MG63 (cell line): Measurements from ENCODE around the gene CLSTN2. TPM values are rescaled to one million over a fixed set of nuclear protein-coding genes. Genes with fewer than 3 reads are reported as not detected.

Source experiments
- DNase-seq: peaks from one replicate; pipeline ENCODE4 v3.0.0-alpha.2; 2020
- H3K27me3 ChIP-seq: fragments of 250-450 bp; sonication (Bioruptor Pico); 2 replicates; pipeline ENCODE4 v1.5.1; 2020; ENCODE audit warnings: mild to moderate bottlenecking, moderate library complexity
- H3K36me3 ChIP-seq: fragments of 250-450 bp; sonication (Bioruptor Pico); 2 replicates; pipeline ENCODE4 v1.5.1; 2020; ENCODE audit warnings: mild to moderate bottlenecking, moderate library complexity
- H3K4me3 ChIP-seq: fragments of 250-450 bp; sonication (Bioruptor Pico); 2 replicates; pipeline ENCODE4 v1.5.1; 2020; ENCODE audit warnings: mild to moderate bottlenecking, moderate library complexity
- H3K9me3 ChIP-seq: fragments of 250-450 bp; sonication (Bioruptor Pico); 2 replicates; pipeline ENCODE4 v1.5.1; 2020; ENCODE audit warnings: mild to moderate bottlenecking, moderate library complexity
- total RNA-seq: library from RNA; depleted of rRNA; stranded (reverse); fragments of >200 nt; shearing (Covaris generic); gene quantifications from 2 replicates; pipeline ENCODE4 v1.2.3, GENCODE V29; 2014; ENCODE audit warnings: low replicate concordance

CLSTN2 gene
- total RNA-seq, 1 experiment from 2014 or later: 1.7 TPM

DNA sequence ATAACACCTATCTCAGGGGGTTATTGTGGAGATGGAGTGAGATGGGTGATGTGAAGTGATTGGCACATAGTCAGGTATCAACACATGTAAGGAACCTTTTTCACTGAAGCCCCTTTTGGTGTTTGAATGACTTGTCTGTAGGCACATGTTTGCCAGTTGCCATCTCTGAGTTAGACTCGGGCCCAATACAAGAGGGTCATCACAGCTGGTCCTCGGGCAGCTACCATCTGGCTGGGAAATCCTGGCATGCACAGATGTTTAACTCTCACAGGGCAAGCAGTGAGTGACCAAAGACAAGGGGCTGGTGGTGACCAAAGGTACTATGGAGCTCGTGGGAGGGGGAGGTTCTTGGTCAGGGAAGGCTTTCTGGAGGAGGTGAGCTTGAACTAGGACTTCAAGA is 118.8 kb downstream of the CLSTN2 start:
- Histone ChIP-seq H3K36me3 (no peaks in the 10 kb centered on the region), H3K9me3 (no peaks in the 10 kb centered on the region), H3K27me3 (peaks cover 2% of the 10 kb centered on the region; the same call in 1 of the 2 replicates), H3K4me3 (no peak overlapping the region)
- no peak for DNase-seq

DNA sequence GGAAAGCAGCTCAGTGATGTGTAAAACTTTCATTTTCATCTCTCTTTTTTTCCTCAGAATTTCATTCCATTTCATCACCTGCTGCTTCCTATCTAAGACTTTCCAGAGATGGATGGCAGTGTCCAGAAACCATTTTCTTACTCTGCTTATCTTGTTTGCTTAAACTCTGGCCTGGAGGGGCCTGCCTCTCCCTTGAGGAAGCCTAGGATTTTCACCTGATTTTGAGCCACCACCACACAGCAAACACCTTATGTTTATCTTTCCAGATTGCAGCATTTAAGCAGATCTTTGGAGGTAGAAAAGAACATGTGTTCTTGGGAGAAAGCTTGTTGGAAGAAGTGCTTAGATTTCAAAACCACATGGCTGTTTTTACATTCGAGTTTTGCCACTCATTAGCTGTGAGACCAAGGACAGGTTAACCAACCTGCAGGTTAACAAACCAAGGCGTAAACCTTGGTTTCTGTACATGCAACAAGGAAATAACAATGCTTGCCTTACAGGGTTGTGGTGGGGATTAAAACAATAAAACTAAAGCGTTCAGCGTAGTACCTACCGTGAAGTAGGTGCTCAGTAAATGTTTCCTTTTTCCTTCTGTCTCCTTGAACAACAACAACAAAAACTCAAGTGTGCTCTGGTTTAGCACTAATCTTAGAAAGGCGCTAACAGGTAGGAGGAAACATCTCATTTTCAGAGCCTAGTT is 120.3 kb downstream of the CLSTN2 start:
- Histone ChIP-seq H3K4me3 (no peak overlapping the region), H3K9me3 (no peaks in the 10 kb centered on the region), H3K36me3 (no peaks in the 10 kb centered on the region), H3K27me3 (0 out of 2 replicates have a peak, but pooled peaks cover 2% of the 10 kb centered on the region)
- no peak for DNase-seq

DNA sequence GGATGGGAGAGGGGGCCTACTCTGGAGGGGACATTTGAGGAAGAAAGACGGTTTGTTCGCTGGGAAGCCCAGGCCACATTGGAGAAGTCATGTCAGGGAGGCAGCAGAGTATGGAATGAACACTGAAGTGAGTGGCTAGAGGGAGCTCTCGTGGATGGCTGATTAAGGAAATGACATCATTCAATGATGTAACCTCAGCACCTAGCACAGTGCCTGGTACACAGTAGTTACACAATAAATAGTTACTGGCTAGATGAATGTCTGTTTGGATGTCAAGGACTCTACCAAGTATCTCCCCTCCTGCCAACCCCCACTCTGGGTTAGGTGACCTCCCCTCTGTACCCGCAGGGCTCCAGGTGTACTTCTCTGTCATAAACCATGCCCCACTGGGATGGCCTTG is 121.1 kb downstream of the CLSTN2 start:
- Histone ChIP-seq H3K4me3 (no peak overlapping the region), H3K27me3 (0 out of 2 replicates have a peak, but pooled peaks cover 2% of the 10 kb centered on the region), H3K36me3 (no peaks in the 10 kb centered on the region), H3K9me3 (no peaks in the 10 kb centered on the region)
- no peak for DNase-seq

DNA sequence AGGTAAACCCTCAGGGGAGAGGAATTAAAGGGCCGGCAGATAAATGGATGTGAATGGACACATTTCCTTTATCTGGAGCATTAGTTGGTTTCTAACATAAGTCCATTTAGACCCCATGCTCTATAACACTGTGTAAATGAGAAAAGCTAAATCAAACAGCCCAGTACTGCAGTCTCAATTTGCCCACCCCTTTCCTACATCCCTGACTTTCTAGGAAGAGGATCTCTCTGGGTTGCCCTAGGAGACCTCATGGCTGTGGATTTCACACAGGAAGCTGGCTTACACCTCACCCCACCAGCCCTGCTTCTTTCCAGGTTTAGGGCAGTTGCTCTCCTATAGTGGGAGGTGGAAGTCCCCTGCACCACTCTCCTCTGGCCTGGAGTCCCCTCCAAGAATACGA is 126.2 kb downstream of the CLSTN2 start:
- H3K27me3 ChIP-seq: 0 out of 2 replicates have a peak, but pooled peaks cover 2% of the 10 kb centered on the region
- DNase-seq: no peak

DNA sequence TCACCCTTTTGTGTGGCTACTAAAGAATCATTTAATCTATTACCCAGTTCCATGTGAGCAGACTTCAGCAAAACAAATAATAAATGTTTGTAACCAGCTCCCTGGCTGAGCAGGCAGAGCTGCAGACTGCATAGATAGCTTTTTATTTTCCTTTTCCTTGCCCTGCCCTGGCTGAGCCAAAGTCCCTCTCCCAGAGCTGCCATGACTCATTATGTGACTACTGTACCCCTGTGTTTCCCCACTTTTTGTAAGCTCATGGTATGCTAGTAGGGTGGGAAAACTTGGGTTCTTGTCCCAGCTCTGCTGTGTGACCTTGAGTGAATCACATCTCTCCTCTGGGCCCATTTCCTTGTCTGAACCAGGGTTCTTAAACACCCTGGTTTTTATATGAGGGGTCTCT is 127.5 kb downstream of the CLSTN2 start:
- Histone ChIP-seq H3K27me3 (0 out of 2 replicates have a peak, but pooled peaks cover 2% of the 10 kb centered on the region), H3K4me3 (no peak overlapping the region), H3K36me3 (no peaks in the 10 kb centered on the region), H3K9me3 (no peaks in the 10 kb centered on the region)
- no peak for DNase-seq

More for the DNA sequence above, 126.2 kb downstream of the CLSTN2 start:
- Histone ChIP-seq H3K9me3 (no peaks in the 10 kb centered on the region), H3K4me3 (no peak overlapping the region), H3K36me3 (no peaks in the 10 kb centered on the region)

DNA sequence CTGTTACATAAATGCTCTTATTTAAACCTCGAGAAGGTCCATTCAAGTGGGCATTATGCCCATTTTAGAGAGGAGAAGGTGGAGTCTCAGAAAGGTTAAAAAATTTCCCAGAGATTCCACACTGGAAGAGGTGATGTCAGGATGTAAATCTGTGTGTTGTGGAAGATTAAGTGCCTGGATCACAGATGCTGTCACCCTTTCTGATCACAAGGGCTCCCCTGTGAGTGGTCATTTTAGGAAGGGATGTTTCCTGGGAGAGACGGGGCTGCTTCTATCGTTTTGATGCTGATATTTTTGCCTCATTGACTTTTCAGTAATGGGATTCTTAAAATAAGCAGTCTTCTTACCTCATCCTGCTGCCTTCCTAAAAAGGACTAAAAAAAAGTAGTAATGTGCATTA is 132.5 kb downstream of the CLSTN2 start:
- no peak for DNase-seq
- Histone ChIP-seq H3K9me3 (no peaks in the 10 kb centered on the region), H3K4me3 (no peak overlapping the region), H3K27me3 (no peaks in the 10 kb centered on the region), H3K36me3 (no peaks in the 10 kb centered on the region)

DNA sequence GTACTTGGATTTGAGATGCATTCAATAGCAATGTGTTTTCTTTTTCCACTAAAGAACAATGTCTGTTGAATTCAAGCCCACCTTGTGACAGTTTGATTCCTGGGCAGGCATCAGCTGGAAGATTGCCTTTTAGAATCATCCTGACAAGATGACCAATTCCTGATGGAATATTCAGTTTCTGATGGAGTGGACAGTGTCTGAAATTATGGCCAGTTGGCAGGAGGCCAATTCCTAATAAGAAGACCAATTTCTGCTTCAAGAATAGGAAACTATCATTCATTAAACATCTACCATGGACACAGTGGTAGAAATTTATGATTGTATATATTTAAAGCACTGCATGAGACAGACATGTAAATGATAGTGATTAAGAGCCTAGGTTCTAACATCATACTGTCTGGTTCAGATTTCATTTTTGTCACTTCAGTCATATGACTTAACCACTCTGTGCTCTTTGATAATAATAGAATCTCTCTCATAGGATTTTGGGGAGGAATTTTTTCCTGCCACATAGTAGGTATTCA is 133.6 kb downstream of the CLSTN2 start:
- no peaks in the 10 kb centered on the region for H3K36me3 ChIP-seq
- no peak overlapping the region for H3K4me3 ChIP-seq
- DNase-seq: no peak
- H3K9me3 ChIP-seq: no peaks in the 10 kb centered on the region
- H3K27me3 ChIP-seq: no peaks in the 10 kb centered on the region

DNA sequence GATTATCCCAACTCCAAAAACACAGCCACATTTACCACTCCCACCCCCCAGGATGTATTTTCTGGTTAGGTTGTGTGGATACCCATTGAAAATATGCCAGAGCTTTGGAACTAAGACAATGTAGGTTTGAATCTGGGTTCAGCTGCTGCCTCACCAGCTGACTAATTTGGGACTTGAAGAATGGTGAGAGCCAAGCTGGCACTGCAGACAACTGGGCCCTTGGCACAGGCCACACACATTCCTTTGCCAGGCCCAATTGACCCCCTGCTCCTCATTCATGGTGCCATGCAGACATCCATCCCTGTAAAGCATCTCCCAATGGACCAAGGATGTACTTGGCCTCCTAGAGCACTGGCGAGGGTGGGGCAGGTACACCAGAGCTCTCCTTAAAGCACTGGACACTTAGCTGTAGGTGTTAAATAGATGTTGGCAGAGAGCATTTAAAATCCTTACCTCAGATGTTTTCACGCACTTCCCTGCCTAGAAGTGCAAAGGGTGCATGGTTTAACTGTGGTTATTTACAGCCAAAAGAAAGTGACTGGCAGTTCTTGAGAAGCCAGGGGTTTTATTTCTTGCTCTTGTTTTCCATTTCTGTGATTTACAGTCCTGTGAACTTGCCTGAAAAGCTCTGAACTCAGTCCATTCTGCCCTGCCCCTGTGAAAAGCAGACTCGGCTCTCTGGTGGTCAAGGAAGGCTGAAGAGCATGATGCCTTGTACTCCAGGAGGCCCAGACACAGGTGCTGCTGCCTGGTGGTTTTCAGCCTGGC is 138.5 kb downstream of the CLSTN2 start:
- no peaks in the 10 kb centered on the region for H3K36me3 ChIP-seq
- H3K27me3 ChIP-seq: no peaks in the 10 kb centered on the region
- H3K9me3 ChIP-seq: no peaks in the 10 kb centered on the region
- no peak overlapping the region for H3K4me3 ChIP-seq
- no peak for DNase-seq

DNA sequence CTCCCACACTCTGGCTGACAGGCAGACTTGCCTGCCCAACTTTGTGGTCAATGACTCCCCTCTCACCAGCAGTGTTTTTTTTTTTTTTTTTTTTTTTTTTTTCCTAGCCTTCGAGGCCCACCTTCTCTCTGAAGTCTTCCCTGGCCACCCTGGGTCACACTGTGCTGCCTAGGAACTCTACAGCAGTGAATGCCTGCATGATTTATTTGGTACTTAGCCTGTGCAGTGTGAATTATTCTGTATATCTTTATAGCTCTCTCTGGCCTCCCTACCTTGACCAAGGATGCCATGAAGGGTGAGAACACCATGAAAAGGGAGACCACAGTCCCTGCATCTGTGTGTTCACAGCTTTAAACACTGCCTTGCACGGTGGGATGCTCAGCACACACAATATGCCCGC is 141.6 kb downstream of the CLSTN2 start:
- no peaks in the 10 kb centered on the region for H3K27me3 ChIP-seq
- H3K9me3 ChIP-seq: no peaks in the 10 kb centered on the region
- DNase-seq: no peak
- no peaks in the 10 kb centered on the region for H3K36me3 ChIP-seq
- no peak overlapping the region for H3K4me3 ChIP-seq

DNA sequence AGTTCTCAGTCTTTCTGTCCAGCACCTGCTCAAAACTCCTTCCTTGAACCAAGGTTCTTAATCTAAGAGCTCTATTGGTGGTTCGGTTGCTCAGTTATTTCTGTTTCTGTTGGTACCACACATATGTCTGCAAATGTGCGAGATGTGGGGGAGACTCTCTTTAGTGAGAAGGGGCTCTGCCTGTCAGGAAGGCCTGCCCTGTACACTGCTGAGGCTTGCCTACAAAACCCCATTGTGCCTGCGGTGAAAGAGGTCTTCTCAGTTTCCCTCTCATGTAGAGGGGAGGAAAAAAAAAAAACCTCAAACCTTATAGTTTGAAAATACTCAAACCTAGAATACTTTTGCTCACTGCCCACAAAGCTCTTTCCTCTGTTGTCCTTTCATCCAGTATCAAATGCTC is 142.4 kb downstream of the CLSTN2 start:
- no peak overlapping the region for H3K4me3 ChIP-seq
- H3K36me3 ChIP-seq: no peaks in the 10 kb centered on the region
- DNase-seq: no peak
- no peaks in the 10 kb centered on the region for H3K9me3 ChIP-seq
- no peaks in the 10 kb centered on the region for H3K27me3 ChIP-seq

DNA sequence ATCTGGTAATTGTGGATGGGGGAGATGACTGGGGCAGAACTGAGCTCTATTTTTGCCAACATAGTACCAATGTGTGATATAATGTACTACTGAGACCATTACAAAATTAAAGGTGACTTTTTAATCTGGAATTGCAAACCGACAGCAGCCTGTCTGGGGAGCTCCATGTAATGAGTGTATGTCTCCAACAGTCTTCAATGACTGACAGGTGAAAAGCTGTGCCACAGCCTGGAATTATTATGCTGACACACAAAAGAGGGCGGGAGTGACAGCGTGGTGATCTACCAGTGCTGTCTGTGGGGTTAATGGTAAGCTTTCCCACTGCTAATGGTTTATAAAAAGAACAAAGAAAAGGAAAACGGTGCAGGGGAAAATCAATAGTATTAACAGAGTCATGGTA is 143.4 kb downstream of the CLSTN2 start:
- no peak for DNase-seq
- H3K9me3 ChIP-seq: no peaks in the 10 kb centered on the region
- H3K27me3 ChIP-seq: 0 out of 2 replicates have a peak, but pooled peaks cover 7% of the 10 kb centered on the region
- no peak overlapping the region for H3K4me3 ChIP-seq
- H3K36me3 ChIP-seq: no peaks in the 10 kb centered on the region

DNA sequence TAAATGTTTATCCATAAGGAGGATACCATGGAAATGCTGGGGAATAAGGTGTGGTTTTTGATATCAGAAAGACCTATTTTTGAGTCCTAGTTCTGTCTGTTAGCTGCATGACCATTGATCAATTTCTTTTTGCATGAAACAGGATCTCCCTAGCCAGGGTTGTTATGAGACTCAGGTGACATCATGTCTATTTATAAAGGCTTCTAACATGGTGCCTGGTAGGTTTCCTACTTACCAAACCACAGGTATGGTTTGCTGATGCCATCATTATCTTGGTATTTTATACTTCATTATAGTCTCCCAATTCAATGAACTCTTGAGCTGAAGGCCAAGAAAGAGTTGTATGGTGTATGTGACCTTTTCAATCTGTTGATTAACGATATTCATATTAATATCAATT is 144.0 kb downstream of the CLSTN2 start:
- Histone ChIP-seq H3K4me3 (no peak overlapping the region), H3K9me3 (no peaks in the 10 kb centered on the region), H3K36me3 (no peaks in the 10 kb centered on the region), H3K27me3 (0 out of 2 replicates have a peak, but pooled peaks cover 7% of the 10 kb centered on the region)
- DNase-seq: no peak

DNA sequence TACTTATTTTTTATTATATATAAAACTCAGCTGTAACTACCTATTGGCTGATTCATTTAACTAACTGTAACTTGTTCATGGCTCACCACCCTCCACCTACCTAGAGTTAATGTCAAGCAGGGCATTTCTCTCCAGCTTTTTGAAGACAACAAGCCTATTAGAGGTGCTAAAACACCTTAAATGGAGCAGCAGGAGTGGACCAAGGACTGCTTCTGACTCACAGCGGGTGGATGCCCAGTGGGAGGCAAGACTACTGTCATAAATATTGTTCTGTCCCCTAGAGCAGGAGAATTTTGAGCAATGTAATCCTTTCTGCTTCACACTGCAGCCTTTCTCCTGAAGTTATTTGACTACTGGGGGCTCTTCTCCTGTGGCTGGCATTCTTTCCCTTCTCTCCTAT is 146.9 kb downstream of the CLSTN2 start:
- Histone ChIP-seq H3K4me3 (no peak overlapping the region), H3K9me3 (no peaks in the 10 kb centered on the region; the same call in 1 of the 2 replicates), H3K36me3 (no peaks in the 10 kb centered on the region), H3K27me3 (peaks cover 17% of the 10 kb centered on the region)
- DNase-seq: no peak

DNA sequence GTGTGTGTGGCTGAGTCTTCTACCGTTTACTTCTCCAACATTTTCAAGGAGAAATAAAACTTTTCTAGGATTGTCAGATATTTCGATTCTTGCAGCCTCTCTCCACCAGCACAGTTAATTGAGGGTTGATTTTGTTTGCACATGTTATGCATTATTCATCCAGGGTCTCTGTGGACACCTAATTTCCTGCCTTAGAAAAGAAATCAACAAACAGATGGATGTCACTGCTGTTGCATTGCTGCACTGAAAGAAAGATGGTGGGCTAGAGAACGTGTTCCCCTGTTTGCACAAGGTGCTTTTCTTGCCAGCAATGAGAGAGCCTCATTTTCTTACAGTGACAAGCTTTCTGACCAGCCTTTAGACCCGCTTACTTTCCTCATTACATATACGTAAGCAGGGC is 150.0 kb downstream of the CLSTN2 start:
- no peaks in the 10 kb centered on the region for H3K36me3 ChIP-seq
- DNase-seq: no peak
- no peak overlapping the region for H3K4me3 ChIP-seq
- H3K27me3 ChIP-seq: peaks cover 17% of the 10 kb centered on the region
- H3K9me3 ChIP-seq: no peaks in the 10 kb centered on the region; the same call in 1 of the 2 replicates

DNA sequence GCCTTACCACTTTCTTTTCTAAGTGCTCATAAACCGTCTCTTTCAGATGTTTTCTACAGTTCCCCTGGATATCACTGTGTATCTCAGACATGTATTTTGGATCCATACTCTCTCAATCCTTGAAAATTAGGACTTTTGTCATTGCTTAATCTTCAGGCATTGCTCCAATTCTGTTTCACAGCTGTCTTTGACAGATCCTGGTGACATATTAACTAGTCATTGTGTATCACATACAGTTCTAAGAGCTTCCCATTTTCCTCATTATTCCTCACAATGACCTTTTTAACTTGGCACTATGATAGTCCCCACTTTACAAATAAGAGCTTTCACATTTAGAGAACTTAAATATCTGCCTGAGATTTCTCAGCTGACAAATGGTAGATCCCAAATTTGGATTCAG is 151.7 kb downstream of the CLSTN2 start:
- Histone ChIP-seq H3K27me3 (peaks cover 17% of the 10 kb centered on the region), H3K4me3 (no peak overlapping the region)
- no peak for DNase-seq

DNA sequence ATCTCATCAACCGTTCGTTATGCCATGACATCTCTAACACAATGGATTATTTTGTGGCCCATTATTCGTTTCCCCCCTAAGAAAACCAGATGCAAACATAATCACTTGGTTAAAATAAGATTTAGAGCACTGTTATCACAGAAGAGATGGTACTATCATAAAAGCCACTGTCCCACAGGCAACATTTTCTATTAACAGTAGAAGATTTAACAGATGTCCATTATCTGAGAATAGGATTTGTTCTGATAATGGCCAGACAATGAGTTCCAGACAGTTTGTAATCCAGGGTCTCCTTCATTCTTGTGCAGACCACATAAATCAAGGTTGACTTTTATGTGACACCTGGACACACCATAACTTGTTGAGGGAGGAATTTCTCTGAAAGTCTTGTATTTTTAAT is 153.1 kb downstream of the CLSTN2 start:
- Histone ChIP-seq H3K9me3 (no peaks in the 10 kb centered on the region; the same call in 1 of the 2 replicates), H3K4me3 (no peak overlapping the region), H3K36me3 (no peaks in the 10 kb centered on the region), H3K27me3 (peaks cover 11% of the 10 kb centered on the region)
- DNase-seq: no peak

More for the DNA sequence above, 151.7 kb downstream of the CLSTN2 start:
- H3K9me3 ChIP-seq: no peaks in the 10 kb centered on the region; the same call in 1 of the 2 replicates
- H3K36me3 ChIP-seq: no peaks in the 10 kb centered on the region

DNA sequence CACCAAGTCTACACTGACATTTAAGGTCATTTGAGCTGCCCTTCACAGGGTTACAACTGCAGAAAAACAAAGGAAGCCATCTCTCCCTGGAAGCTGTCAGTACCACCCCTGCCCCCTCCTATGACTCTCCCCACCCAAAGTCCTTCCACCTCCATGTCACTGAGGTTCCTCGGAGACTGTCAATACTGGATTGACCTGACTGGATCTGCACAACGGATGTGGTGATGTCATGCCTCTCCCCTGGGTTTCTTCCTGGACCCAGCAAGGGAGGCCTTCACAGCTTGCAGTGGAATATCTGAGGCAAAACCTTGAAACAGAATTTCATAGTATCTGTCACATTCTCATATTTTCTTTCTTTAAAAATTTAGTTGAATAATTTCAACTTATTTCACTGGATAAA is 153.5 kb downstream of the CLSTN2 start:
- H3K9me3 ChIP-seq: no peaks in the 10 kb centered on the region; the same call in 1 of the 2 replicates
- no peak for DNase-seq
- H3K36me3 ChIP-seq: no peaks in the 10 kb centered on the region
- H3K4me3 ChIP-seq: no peak overlapping the region
- H3K27me3 ChIP-seq: peaks cover 10% of the 10 kb centered on the region
